ENCODE measurements around the gene SORCS3. TPM values are rescaled to one million over a fixed set of nuclear protein-coding genes. Genes with fewer than 3 reads are reported as not detected.

The SORCS3 gene
- total RNA-seq, 1 experiment from 2014 or later, result not detected

GRCh38 chr10:105188737-105189462 is 547.8 kb downstream of the SORCS3 start (continued):
- TF ChIP-seq REST (IDR thresholded peaks at IDR 0.05; ENCODE audit: low read depth) (no peak), EZH2 (IDR thresholded peaks at IDR 0.05) (no peak), YY1 (IDR thresholded peaks at IDR 0.05; ENCODE audit: extremely low read depth, insufficient replicate concordance, low read depth, low read length) (no peak), POLR2AphosphoS5 (IDR thresholded peaks at IDR 0.05; ENCODE audit: low read depth, low read length) (no peak), SRF (IDR thresholded peaks at IDR 0.05; ENCODE audit: low read depth) (no peak)

- intact Hi-C loops (cut with micrococcal nuclease), result no loop called here
Observed at GRCh38 chr10:105189463-105189800, 548.3 kb downstream of the SORCS3 start.

More at GRCh38 chr10:105189463-105189800, 548.3 kb downstream of the SORCS3 start:
- Histone ChIP-seq H2AFZ (ENCODE audit: low read depth, low read length, poor library complexity, severe bottlenecking) (no peak overlapping the region), H3K79me2 (ENCODE audit: insufficient read depth, low read length) (no peaks in the 10 kb centered on the region), H3K9me3 (ENCODE audit: control insufficient read depth in 1 of 2, insufficient read depth in 1 of 2, low read depth in 1 of 2, low read length in 2 of 2) (peaks cover 0 to 4% of the 10 kb centered on the region in 2 experiments; a peak in 1 of 4 replicates), H3K27me3 (ENCODE audit: insufficient read depth, low read length) (no peaks in the 10 kb centered on the region), H3K36me3 (ENCODE audit: control insufficient read depth in 1 of 2, insufficient read depth in 2 of 2, low read length in 2 of 2) (no peaks in the 10 kb centered on the region), H3K4me3 (replicated peaks in 1 of 2; ENCODE audit: low read depth in 1 of 2, low read length in 2 of 2) (no peak overlapping the region), H3K9me2 (ENCODE audit: insufficient read depth) (no peaks in the 10 kb centered on the region), H4K20me1 (ENCODE audit: insufficient read depth) (no peaks in the 10 kb centered on the region), H3K27ac (ENCODE audit: low read depth, low read length) (no peak overlapping the region), H3K9ac (ENCODE audit: low read length) (no peak overlapping the region), H3K4me1 (ENCODE audit: control insufficient read depth in 1 of 2, insufficient read depth in 2 of 2, low read length in 2 of 2) (no peaks in the 10 kb centered on the region), H3K4me2 (ENCODE audit: low read length) (no peak overlapping the region)
- RAD21 ChIA-PET (ENCODE audit: low non-redundant PET in 1 of 2, low total read pairs in 2 of 2, uncharacterized antibody in 2 of 2, unreplicated experiment in 2 of 2), result no interaction called here
- CTCF ChIA-PET, result no interaction called here
- no peak for ATAC-seq
- no TSS peak for BruUV-seq (replicated peaks)
- no peak for DNase-seq (ENCODE audit: low read depth, low spot score)
- POLR2A ChIA-PET, result no interaction called here
- no peak for TF ChIP-seq ZBTB33 (IDR thresholded peaks at IDR 0.05; ENCODE audit: extremely low read depth, insufficient replicate concordance, low read length)
- TF ChIP-seq POLR2AphosphoS5 (IDR thresholded peaks at IDR 0.05; ENCODE audit: low read depth, low read length), result no peak
- TF ChIP-seq ZNF274 (IDR thresholded peaks at IDR 0.05; ENCODE audit: low read depth, low read length), result no peak
- no peak for TF ChIP-seq REST (IDR thresholded peaks at IDR 0.05; ENCODE audit: low read depth)
- TF ChIP-seq EZH2 (IDR thresholded peaks at IDR 0.05), result no peak
- no peak for TF ChIP-seq YY1 (IDR thresholded peaks at IDR 0.05; ENCODE audit: extremely low read depth, insufficient replicate concordance, low read depth, low read length)
- TF ChIP-seq ELF1 (IDR thresholded peaks at IDR 0.05; ENCODE audit: borderline replicate concordance, low read depth), result no peak
- TF ChIP-seq CBX3 (IDR thresholded peaks at IDR 0.05; ENCODE audit: low read depth), result no peak
- TF ChIP-seq POLR2A (IDR thresholded peaks at IDR 0.05; ENCODE audit: borderline replicate concordance, extremely low read depth, insufficient read depth, insufficient read length), result no peak
- TF ChIP-seq EZH2phosphoT487 (IDR thresholded peaks at IDR 0.05; ENCODE audit: borderline replicate concordance), result no peak
- no peak for TF ChIP-seq SIN3A (IDR thresholded peaks at IDR 0.05; ENCODE audit: low read depth)
